HG02938 (cell line): ENCODE data around the gene DOK3.

Source experiments
- ATAC-seq: cut with Tn5 transposase; IDR thresholded peaks from one replicate; pipeline ENCODE4 v1.9.1; 2021; ENCODE audit warnings: mild to moderate bottlenecking, moderate library complexity; ENCODE audit not compliant: unreplicated experiment

The DOK3 gene

DNA sequence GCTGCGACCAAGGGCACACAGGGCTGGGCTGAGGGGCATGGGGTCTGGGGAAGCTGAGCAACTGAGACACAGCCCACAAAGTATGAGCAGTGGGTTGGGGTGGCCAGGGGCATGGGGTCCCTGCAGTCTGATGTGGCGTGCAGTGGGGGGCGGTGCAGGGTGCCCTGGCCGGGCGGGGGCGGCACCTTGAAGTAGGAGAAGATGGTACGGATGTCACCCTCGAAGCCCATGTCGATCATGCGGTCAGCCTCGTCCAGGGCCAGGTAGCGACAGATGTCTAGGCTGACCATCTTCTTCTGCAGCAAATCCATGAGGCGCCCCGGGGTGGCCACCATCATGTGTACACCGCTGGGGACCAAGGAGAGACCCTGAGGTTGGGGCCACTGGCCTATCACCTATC lies 3.9 kb upstream of the DOK3 start:
- ATAC-seq, result no peak

DNA sequence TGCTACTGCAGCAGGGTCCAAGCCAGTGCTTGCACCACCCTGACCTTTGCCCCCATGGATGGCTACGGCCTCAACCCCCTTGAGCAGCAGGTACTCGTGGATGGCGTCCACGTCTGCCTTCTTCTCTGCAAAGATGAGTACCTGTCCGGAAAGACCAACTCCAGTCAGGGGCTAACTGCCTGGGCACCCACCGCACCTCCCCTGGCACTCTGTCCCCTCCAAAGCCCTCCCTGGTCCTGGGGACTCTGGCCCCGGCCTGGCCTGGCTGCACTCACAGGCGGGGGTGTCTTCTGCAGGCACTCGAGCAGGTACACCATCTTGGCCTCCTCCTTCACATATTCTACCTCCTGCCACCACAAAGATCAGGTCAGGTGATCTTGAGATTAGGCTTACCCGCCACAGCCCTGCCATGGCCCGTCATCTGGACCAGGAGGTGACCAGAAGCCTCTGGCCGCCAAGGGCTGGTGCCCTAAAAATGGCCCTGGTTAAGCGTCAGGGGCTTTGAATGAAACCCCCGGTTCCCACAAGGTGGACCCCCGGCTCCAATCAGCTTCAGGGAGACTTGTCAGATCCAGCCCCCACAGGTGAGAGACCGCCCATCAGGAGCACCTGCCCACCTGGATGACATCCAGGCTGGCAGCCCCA lies 3.2 kb upstream of the DOK3 start:
- ATAC-seq, result no peak

DNA sequence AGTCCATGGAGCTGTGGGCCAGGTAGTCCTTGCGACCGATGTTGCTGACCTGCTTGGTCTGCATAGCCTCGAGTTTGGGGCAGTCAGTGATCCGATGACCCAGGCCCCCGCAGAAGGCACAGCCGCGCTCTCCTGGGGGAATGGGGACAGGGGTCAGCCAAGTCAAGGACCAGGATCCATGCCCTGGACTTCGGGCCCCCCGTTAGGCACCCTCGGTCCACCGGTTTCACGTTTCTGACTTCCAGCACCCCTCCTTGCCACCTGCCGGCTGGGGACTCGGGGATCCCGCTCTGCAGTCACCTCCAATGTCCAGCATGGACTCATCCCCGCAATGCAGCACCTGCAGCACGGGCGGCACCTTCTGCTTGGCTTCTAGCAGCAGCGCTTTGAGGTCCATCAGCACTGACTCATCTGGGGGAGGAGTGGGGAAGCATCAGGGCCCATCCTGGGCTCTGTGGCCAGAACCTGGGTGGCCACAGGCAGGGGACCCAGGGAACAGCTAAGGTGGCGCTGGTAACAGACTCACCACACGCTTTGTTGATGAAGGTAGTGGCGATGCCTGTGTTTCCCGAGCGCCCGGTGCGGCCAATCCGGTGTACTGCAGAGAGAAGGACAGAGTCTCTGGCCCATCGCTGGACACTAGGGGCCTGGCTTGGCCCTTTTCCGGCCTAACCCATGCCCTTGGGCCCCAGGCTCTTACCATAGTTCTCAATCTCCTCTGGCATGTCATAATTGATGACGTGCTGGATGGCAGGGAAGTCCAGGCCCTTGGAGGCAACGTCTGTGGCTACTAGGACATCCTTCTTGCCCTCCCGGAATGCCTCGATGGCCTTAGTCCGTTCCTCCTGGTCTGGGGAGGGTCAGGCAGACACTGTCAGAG lies 2.4 kb upstream of the DOK3 start:
- no peak for ATAC-seq

- ATAC-seq, result no peak
Observed at GRCh38 chr5:177511181-177511580, 1.6 kb upstream of the DOK3 start.

DNA sequence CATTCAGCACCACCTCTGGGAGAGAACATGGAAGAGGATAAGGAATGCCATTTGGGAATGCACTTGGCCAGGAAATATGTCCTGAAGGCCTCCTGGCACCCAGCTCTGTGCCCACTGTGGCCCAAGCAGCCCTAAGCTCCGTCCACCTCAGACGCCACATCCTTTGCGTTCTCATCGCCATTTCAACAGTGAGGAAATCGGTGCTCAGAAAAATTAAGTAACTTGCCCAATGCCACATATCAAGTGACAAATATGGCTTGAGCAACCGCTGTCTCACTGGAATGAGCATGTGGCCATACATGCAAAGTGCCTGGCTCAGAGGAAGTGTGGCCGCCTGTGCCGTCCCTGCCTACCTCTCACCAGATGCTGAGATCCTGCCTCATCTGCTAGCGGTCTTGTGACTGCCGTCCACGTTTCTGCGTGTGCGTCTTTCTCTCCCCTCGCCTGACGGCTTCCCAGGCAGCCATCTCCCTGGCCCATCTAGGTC lies 984 bp upstream of the DOK3 start:
- peak; percentile 41 for ATAC-seq

- peak; percentile 34 for ATAC-seq
Observed at GRCh38 chr5:177509991-177510566, 453 bp upstream of the DOK3 start.

DNA sequence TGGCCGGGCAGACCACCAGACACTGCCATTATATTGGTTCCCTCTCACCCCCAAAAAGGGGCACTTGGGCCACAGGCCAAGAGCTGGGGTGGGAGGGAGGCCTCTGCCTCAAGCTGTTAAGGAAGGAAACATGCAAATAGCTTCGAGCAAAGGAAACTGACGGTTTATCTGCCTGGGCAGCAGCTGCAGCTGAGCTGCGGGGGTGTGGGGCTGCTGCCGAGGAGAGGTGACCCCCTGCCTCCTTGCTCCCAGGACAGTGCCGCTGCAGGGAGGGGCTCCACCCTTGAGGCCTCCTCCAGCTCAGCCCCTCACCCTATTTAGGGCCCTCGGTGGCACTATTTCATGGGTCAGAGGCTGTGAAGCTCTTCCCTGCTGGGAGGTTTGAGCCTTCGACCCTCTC lies 789 bp downstream of the DOK3 start:
- ATAC-seq, result no peak

DNA sequence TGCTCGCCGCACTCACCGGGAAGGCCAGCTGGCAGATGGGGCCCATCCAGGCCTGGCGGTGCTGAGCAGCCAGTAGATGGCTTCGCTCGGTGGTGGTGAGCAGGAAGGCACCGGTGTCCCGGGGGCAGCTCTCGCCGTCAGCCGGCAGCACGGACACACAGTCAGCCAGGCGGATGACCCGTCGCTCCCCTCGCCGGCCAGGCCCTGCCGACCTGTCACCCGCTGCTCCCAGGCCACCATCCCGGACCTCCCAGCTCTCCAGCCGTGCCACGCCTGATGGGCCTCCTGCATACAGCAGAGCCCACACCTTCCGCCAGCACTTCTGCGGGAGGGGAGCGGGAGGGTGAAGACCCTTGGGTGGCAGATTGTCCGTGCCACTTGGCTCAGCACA lies 1.4 kb downstream of the DOK3 start:
- no peak for ATAC-seq

- ATAC-seq, result no peak
Observed at GRCh38 chr5:177507596-177508220, 1.9 kb downstream of the DOK3 start.

- no peak for ATAC-seq
Observed at GRCh38 chr5:177507165-177507564, 2.5 kb downstream of the DOK3 start.

DNA sequence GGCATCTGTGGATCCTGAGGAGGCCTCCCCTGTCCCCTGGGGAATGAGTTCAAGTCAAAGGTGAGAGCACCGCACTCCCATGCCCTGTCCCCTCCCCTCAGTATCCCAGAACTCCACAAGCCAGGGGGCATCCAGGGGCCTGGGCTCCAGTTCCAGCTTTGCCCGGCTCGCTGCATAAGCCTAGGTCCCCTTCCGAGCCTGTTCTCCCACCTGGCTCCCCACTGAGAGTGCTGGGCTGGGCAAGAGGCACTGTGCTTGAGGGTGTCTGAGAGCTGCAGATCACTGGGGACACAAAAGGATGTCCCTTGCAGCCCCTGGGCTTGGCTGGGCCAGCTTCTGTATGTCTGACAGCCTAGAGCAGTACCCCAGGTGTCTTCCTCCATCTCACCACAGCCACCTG lies 4.6 kb downstream of the DOK3 start:
- no peak for ATAC-seq

- no peak for ATAC-seq
Observed at GRCh38 chr5:177504086-177505056, 5.3 kb downstream of the DOK3 start.

GRCh38 chr5:177503351-177504085 lies 6.1 kb downstream of the DOK3 start:
- ATAC-seq, result no peak

- ATAC-seq, result no peak
Observed at GRCh38 chr5:177502886-177503285, 6.7 kb downstream of the DOK3 start.

DNA sequence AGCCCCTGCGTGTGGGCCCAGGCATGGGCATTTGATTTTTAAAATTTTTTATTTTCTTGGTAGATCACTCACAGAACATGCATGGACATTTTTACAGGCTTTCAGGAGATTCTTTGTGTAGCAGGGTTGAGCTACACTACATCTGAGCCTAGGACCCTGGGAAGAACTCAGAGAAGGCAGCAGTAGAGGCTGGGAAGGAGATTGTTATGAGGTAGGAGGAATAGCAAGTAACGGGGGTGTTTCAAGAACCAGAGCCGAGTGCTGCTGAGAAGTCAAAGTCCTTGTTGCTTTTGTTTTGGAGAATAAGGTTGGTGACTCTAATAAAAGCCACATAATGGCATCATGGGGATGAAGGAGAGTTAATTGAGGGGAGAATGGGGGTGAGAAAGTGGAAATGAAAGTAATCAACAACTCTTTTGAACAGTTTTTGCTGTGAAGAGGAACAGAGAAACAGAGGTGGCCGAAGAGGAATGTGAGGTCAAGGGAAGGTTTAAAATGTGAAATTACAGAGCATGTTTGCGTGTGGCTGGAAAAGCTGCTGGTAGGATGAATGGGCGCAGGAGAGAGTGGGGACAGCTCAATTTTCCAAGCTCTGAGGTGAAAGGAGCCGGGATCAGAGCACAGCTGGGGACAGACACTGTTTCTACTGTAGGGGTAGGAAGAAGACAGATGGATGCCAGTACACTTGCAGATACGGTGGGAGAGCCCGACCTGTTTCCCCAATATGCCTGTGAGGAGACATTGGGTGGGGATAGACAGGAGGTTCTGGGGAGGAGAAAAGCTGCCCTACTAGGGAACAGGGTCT lies 7.5 kb downstream of the DOK3 start:
- no peak for ATAC-seq

- no peak for ATAC-seq
Observed at GRCh38 chr5:177500685-177501522, 8.7 kb downstream of the DOK3 start.

GRCh38 chr5:177499842-177500241 lies 9.8 kb downstream of the DOK3 start:
- no peak for ATAC-seq
